Activated T-cell treated with anti-CD3 and anti-CD28 coated beads, Interleukin-2, amount 50 U/mL, for 4 hours (primary cell): ENCODE results near the gene ERP29. TPM values are rescaled to one million over a fixed set of nuclear protein-coding genes. Genes with fewer than 3 reads are reported as not detected.
"Not testable (repeated sequence)": the region's sequence is repeated elsewhere in the genome, so short reads cannot be mapped to it uniquely, and the experiment has no call there.

ENCODE experiments used
- ATAC-seq, 2 donors: fragments of 200-7000 bp; cut with Tn5 transposase; one replicate each; pipeline ENCODE4 v1.10.0; 2021
- DNase-seq: peaks from one replicate; pipeline ENCODE4 v3.0.0-alpha.2; 2020
- H3K27me3 Mint-ChIP-seq: one replicate; pipeline ENCODE4 v1.8.0; 2021; ENCODE audit warnings: low read depth, mixed read lengths
- H3K36me3 Mint-ChIP-seq: one replicate; pipeline ENCODE4 v1.8.0; 2022; ENCODE audit warnings: mixed read lengths; ENCODE audit not compliant: insufficient read depth
- H3K4me1 Mint-ChIP-seq: one replicate; pipeline ENCODE4 v1.8.0; 2021; ENCODE audit warnings: low read depth, mixed read lengths
- H3K4me3 Mint-ChIP-seq: one replicate; pipeline ENCODE4 v1.8.0; 2021; ENCODE audit warnings: mild to moderate bottlenecking, moderate library complexity, mixed read lengths
- H3K9me3 Mint-ChIP-seq: one replicate; pipeline ENCODE4 v1.8.0; 2021; ENCODE audit warnings: mixed read lengths
- total RNA-seq, 3 donors: library from RNA; stranded (reverse); gene quantifications; one replicate each; pipeline ENCODE4 v1.2.1, GENCODE V29; 2021

ERP29 gene
- total RNA-seq, 3 donors from 2014 or later = 60.5 to 78.5 (median 75.8) TPM

DNA sequence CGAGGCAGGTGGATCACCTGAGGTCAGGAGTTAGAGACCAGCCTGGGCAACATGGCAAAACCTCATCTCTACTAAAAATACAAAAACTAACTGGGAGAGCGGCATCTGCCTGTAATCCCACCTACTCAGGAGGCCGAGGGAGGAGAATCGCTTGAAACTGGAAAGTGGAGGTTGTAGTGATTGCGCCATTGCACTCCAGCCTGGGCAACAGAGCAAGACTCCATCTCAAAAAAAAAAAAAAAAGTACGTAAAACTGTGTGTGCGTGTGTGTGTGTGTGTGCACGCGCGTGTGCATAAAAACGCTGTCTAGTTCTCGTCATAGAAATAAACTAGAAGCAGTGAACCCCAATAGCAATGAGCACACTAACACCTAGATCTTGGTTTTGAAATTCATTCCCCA lies 23.4 kb downstream of the ERP29 start:
- DNase-seq, H3K4me3 Mint-ChIP-seq, ATAC-seq, H3K4me1 Mint-ChIP-seq, H3K9me3 Mint-ChIP-seq, H3K27me3 Mint-ChIP-seq: not testable (repeated sequence)
- H3K36me3 Mint-ChIP-seq = peaks cover 54% of the 10 kb centered on the region

DNA sequence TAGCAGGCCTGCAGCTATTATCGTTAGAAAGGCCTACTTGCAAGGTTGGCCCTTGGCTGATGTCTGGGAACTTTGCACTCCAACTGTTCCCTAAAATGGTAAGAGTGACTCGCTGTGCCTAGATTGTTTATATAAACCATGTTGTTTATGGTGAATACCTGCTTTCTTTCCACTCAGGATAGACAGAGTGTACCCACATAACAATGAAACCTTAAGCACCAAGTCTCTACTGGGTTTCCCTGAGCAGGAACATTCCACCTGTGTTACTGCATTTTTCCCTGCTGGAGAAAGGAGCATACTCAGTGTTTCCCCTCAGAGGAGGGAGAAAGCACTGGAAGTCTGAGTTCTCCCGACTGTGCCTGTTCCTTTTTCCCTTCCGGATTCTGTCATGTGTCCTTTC lies 32.8 kb downstream of the ERP29 start:
- Mint-ChIP-seq H3K9me3 (no peaks in the 10 kb centered on the region), H3K27me3 (no peaks in the 10 kb centered on the region), H3K36me3 (peaks cover 35% of the 10 kb centered on the region), H3K4me1 (no peaks in the 10 kb centered on the region), H3K4me3 (no peak overlapping the region)
- no peak for DNase-seq
- ATAC-seq = no peak

DNA sequence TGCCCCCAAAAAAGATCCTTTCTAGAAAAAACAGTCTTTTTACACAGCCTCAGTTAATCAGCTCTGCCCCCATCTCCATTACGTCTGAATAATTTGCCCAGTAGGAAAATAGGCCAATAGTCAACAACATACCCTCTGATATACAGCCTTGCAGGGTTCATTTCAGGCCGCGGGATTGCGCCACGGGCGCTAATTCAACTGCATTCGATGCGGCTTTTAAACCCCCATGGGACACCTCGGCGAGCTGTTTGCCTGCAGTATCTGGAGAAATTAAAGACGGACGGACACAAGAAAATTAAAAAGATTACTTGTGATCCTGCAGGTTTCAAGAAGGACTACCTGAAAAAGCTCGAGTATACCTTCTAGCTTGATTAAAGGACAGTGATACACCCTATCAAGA lies 36.1 kb downstream of the ERP29 start:
- ATAC-seq = no peak
- H3K9me3 Mint-ChIP-seq = no peaks in the 10 kb centered on the region

DNA sequence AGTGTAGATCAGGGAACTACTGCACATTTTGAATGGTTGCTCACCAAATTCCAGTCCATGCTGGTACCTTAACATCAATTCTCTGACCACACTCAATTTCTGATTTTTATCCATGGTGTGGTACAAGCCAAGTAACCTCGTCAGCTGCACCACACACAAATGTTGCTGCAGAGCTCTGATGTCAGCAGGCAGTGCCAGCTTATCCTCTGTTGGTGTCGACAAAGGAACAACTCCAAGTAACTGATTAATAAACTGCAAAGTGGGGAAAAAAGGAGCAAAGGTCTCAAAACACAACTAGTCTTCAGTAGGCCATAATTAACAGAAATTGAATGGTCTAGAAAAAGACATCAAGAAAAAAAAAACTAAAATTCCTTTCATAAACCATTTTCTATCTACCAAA lies 47.9 kb downstream of the ERP29 start:
- no peak for ATAC-seq
- H3K27me3 Mint-ChIP-seq = no peaks in the 10 kb centered on the region
- DNase-seq = no peak
- no peak overlapping the region for H3K4me3 Mint-ChIP-seq
- H3K9me3 Mint-ChIP-seq = no peaks in the 10 kb centered on the region
- no peaks in the 10 kb centered on the region for H3K4me1 Mint-ChIP-seq
- peaks cover 31% of the 10 kb centered on the region for H3K36me3 Mint-ChIP-seq

More for the DNA sequence above, 36.1 kb downstream of the ERP29 start:
- H3K27me3 Mint-ChIP-seq = no peaks in the 10 kb centered on the region
- no peaks in the 10 kb centered on the region for H3K4me1 Mint-ChIP-seq
- peaks cover 41% of the 10 kb centered on the region for H3K36me3 Mint-ChIP-seq
- no peak for DNase-seq
- H3K4me3 Mint-ChIP-seq = no peak overlapping the region

DNA sequence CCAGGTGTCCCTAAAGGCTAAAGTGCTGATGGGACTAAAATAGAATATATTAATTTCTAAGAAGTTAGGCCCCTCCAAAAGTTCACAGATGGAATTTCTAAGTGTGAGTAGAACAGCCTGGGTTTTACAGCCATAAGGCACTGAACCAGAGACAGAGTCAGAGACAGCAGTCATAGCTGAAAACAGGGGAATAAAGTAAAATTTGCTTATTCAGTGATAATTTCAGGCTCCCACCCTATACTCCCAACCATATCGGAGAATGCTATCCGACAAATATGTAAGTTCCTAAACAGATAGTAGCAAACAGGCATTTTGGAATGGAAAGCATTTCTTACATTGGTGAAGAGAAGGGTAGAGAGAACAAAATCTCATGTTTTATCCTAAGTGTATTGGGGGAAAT lies 50.0 kb downstream of the ERP29 start:
- H3K27me3 Mint-ChIP-seq = no peaks in the 10 kb centered on the region
- peaks cover 37% of the 10 kb centered on the region for H3K36me3 Mint-ChIP-seq
- H3K4me1 Mint-ChIP-seq = no peaks in the 10 kb centered on the region
- ATAC-seq (no peak), DNase-seq (no peak)
- H3K9me3 Mint-ChIP-seq = no peaks in the 10 kb centered on the region
- H3K4me3 Mint-ChIP-seq = no peak overlapping the region

DNA sequence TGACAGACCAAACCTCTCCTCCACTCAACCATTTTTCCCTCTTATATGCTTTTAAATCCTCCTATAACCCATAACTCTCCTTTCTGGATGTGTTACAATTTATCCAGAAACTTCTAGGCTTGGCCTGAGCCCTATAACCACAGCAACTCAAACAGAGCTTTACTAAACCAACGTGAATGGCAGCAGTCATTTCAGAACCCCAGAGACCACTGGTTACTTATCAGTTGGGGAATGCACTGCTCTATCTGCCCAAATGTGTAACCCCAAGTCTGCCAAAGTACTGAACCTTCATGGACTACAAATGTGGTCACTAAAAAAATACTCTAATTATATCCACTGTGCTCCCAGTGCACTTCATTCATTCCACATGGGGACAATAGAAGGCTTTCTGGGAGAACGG lies 53.3 kb downstream of the ERP29 start:
- ATAC-seq (no peak), DNase-seq (no peak)
- H3K27me3 Mint-ChIP-seq = no peaks in the 10 kb centered on the region
- H3K4me3 Mint-ChIP-seq = no peak overlapping the region
- H3K4me1 Mint-ChIP-seq = no peaks in the 10 kb centered on the region
- H3K9me3 Mint-ChIP-seq = no peaks in the 10 kb centered on the region
- H3K36me3 Mint-ChIP-seq = peaks cover 34% of the 10 kb centered on the region

Other genes with a start within 250 kb of the ERP29 start
- 1 to 10 TPM; 1.6 to 2.7 (median 2.7) TPM for gene ALDH2, start 246.5 kb upstream of the ERP29 start, total RNA-seq
- gene MAPKAPK5, start 171.2 kb upstream of the ERP29 start, total RNA-seq = 100 to 1,000 TPM in 1 of 3 donors, 10 to 100 TPM in 2; 98.7 to 109 (median 98.9) TPM
- gene TMEM116, start 261 bp upstream of the ERP29 start, total RNA-seq = 1 to 10 TPM; 3.6 to 5.8 (median 4.7) TPM
- gene NAA25, start 95.4 kb downstream of the ERP29 start, total RNA-seq = 10 to 100 TPM; 60.1 to 67.5 (median 60.5) TPM
- gene TRAFD1, start 112.1 kb downstream of the ERP29 start, total RNA-seq = 10 to 100 TPM; 47.1 to 52.3 (median 49.4) TPM